ENCODE measurements around the gene DDX18.

- no peak for TF ChIP-seq POLR2AphosphoS5 (IDR thresholded peaks at IDR 0.05)
- TF ChIP-seq, protein P1, sequence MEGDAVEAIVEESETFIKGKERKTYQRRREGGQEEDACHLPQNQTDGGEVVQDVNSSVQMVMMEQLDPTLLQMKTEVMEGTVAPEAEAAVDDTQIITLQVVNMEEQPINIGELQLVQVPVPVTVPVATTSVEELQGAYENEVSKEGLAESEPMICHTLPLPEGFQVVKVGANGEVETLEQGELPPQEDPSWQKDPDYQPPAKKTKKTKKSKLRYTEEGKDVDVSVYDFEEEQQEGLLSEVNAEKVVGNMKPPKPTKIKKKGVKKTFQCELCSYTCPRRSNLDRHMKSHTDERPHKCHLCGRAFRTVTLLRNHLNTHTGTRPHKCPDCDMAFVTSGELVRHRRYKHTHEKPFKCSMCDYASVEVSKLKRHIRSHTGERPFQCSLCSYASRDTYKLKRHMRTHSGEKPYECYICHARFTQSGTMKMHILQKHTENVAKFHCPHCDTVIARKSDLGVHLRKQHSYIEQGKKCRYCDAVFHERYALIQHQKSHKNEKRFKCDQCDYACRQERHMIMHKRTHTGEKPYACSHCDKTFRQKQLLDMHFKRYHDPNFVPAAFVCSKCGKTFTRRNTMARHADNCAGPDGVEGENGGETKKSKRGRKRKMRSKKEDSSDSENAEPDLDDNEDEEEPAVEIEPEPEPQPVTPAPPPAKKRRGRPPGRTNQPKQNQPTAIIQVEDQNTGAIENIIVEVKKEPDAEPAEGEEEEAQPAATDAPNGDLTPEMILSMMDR (IDR thresholded peaks at IDR 0.05), result no peak
- TF ChIP-seq POLR2A (IDR thresholded peaks at IDR 0.05), result no peak
Measured at GRCh38 chr2:117853316-117853715, 38.8 kb downstream of the DDX18 start.

Data from breast epithelium (tissue), 3 donors.